Motor neuron (in vitro differentiated cells): ENCODE data around the gene DISP2. TPM values are rescaled to one million over a fixed set of nuclear protein-coding genes. Genes with fewer than 3 reads are reported as not detected.

Experiments
- ATAC-seq, 8 experiments: fragments of 200-7000 bp; cut with Tn5 transposase; replicated peaks in 6 of 8; 2 replicates each; pipeline ENCODE4 v1.8.0; 2021; ENCODE audit warnings: mild to moderate bottlenecking in 8 of 8, moderate library complexity in 8 of 8
- H3K27ac ChIP-seq, 2 donors: fragments of 250-450 bp; sonication (Bioruptor Pico); 2 replicates each; pipeline ENCODE4 v1.9.0; 2021; ENCODE audit warnings: antibody characterized with exemption in 2 of 2, mild to moderate bottlenecking in 2 of 2, moderate library complexity in 1 of 2
- H3K4me1 ChIP-seq, 2 donors: fragments of 250-450 bp; sonication (Bioruptor Pico); replicated peaks in 1 of 2; 2 replicates each; pipeline ENCODE4 v1.6.1; 2021; ENCODE audit warnings: antibody characterized with exemption in 2 of 2, mild to moderate bottlenecking in 2 of 2, moderate library complexity in 1 of 2
- H3K4me3 ChIP-seq, 5 donors: fragments of 250-450 bp; sonication (Bioruptor Pico); 2 replicates each; pipeline ENCODE4 v1.9.0; 2021; ENCODE audit warnings: antibody characterized with exemption in 5 of 5, mild to moderate bottlenecking in 5 of 5, moderate library complexity in 4 of 5
- WGBS, 10 experiments: fragments of 450-650 bp; shearing (Covaris generic); methylation state at CpG; one replicate each; pipeline ENCODE4 v1.0.0; 2022; 5-methylcytosine and 5-hydroxymethylcytosine counted together
- in situ Hi-C, 9 experiments: fragments of 400-800 bp; cut with MboI; loops; one replicate each; pipeline ENCODE4 v1.15.0; 2021; ENCODE audit warnings: low sequenced_read_pairs in 9 of 9, low pct_unique_long_range_greater_than_20kb in 2 of 9; ENCODE audit not compliant: unreplicated experiment in 9 of 9
- total RNA-seq, 8 experiments: library from RNA; unstranded; fragments of 300-600 nt; gene quantifications; 2 replicates each; pipeline versions ENCODE4 v1.2.3 to v1.2.4, GENCODE V29; 2022

DISP2 gene
- total RNA-seq, 8 experiments from 2014 or later, result 0.17 to 9.1 (median 5.3) TPM

DNA sequence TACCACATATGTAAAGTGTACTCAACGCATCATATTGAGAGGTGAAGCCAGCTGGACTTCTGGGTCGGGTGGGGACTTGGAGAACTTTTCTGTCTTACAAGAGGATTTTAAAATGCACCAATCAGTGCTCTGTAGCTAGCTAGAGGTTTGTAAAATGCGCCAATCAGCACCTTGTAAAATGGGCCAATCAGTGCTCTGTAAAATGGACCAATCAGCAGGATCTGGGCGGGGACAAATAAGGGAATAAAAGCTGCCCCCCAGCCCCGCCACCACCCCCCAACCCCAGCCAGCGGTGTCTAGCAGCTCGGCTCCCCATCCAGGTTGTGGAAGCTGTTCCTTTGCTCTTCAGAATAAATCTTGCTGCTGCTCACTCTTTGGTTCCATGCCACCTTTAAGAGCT, 41.4 kb downstream of the DISP2 start:
- in situ Hi-C loops, result no loop called here
- H3K4me1 ChIP-seq, result no peaks in the 10 kb centered on the region
- H3K27ac ChIP-seq, result no peak overlapping the region
- no peak for ATAC-seq
- WGBS, 10 experiments, result 40 to 93% (median 80%) methylated on average over 1 to 3 of the region's 7 CpGs; no CpG with 5 or more reads in 1 of the 10 experiments
- no peak overlapping the region for H3K4me3 ChIP-seq

DNA sequence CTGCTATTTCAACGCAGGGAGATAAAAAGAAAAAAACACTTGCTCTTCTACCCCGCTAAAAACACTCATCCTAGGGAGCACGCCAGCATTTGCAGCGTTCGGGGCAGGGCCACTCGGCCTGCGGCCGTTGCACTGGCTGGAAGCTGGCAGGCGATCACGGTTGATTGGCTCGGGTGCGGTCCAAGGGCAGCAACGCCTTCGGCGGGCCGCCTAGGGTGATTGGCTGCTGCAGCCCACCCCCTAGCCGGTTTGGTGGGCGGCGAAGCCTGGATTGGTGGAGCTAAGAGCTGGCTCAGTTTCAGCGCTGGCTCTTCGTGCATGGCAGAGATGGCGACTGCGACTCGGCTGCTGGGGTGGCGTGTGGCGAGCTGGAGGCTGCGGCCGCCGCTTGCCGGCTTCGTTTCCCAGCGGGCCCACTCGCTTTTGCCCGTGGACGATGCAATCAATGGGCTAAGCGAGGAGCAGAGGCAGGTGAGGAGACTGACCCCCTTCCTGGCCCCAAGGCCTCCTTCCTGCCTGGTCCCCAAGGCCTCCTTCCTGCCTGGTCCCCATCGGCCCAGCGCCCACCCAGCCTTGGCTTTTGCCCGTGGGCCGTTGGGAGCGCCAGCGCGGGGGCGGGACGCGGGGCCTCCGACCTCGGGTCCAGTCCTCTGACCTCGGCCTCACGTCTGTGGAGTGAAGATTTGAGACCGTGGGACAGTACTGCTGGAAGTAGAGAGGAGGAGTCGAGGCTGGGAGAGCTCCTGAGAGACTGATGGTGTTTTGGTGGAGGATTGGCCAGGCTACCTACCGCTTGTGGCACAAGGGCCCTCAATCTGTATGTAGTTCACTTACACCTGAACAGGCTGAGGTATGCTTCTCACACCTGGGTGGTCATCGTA, 47.7 kb downstream of the DISP2 start, which contains the start of gene IVD:
TSS of gene IVD (plus strand) at position 295 of the 881 bp plus-strand sequence. CDS start at position 328, 33 bp downstream.
- Histone ChIP-seq H3K27ac (peak within 1 kb of the TSS; percentile 61 to 77), H3K4me1 (peaks cover 13 to 17% of the 10 kb centered on the region in 2 donors), H3K4me3 (peak within 1 kb of the TSS; percentile 58 to 81 (median 60))
- WGBS, 10 experiments, result 0 to 13% (median 0%) methylated on average over 2 to 10 of the region's 54 CpGs; no CpG with 5 or more reads in 2 of the 10 experiments
- peak; percentile 98 to 99 (median 99) for ATAC-seq
- in situ Hi-C loops, result no loop called here

DNA sequence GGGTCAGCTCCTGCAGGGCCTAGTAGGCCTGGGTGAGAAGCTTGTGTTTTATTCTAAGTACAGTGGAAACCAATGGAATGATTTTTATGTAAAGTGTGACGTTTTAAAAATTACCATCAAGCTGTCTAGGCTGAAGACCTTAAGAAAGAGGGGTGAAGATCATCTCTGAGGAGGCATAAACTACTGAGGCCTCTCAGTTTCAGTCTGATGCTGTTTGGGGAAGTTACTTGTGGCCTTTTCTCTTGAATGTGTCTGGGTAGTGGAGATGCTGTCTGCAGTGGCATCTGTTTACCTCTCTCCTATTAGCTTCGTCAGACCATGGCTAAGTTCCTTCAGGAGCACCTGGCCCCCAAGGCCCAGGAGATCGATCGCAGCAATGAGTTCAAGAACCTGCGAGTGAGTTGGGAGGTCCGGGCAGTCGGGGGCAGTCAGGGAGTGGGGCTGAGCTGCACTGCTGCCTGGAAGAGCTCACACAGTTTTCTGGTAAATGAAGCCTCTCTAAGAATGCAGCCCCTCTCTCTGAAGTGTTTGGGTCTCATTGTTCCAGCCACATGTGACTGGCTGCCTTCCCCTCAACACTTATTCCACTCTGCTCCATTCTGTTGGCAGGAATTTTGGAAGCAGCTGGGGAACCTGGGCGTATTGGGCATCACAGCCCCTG, 49.4 kb downstream of the DISP2 start:
- no peak overlapping the region for H3K27ac ChIP-seq
- whole genome bisulfite sequencing, 10 experiments, result 28 to 100% (median 83%) methylated on average over 1 to 7 of the region's 8 CpGs
- ATAC-seq, result no peak
- in situ Hi-C loops, result no loop called here
- H3K4me3 ChIP-seq, result no peak overlapping the region
- H3K4me1 ChIP-seq, result peaks cover 13 to 17% of the 10 kb centered on the region in 2 donors

DNA sequence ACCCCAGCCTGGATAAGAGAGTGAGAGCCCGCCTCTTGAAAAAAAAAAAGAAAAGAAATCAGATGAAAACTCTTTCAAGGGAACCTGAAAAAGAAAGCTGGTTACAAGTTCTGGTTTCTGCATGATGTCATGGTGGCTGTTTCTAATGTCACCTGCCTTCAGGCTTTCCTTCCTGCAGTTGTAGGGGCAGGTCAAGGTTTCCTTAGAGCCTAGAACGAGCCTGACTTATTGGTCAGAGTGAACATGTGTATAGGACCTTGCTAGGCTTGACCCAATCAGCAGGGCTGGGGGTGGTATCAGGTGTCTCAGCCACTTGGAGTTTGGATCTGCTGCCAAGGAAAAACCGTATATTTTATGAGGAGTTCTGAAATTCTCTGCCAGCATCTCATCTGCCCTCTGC, 51.3 kb downstream of the DISP2 start:
- Histone ChIP-seq H3K4me1 (peaks cover 13 to 17% of the 10 kb centered on the region in 2 donors), H3K27ac (no peak overlapping the region), H3K4me3 (no peak overlapping the region)
- no peak for ATAC-seq
- 80 to 100% (median 100%) methylated on average over 1 to 2 of the region's 3 CpGs; no CpG with 5 or more reads in 3 of the 10 experiments for WGBS, 10 experiments
- in situ Hi-C loops, result no loop called here

DNA sequence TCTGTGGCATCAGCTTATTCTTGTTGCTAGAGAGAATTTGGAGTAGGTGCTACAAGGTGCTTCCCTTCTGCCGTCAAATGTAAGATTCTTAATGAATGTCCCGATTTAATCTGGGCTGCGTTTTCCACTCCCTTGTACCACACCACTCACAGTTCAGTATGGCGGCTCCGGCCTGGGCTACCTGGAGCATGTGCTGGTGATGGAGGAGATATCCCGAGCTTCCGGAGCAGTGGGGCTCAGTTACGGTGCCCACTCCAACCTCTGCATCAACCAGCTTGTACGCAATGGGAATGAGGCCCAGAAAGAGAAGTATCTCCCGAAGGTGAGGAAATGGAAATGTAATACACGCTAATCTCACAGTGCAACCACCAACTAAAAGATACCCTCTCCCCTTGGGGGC, 52.5 kb downstream of the DISP2 start:
- Histone ChIP-seq H3K27ac (no peak overlapping the region), H3K4me1 (peaks cover 9 to 12% of the 10 kb centered on the region in 2 donors), H3K4me3 (no peak overlapping the region)
- WGBS, 10 experiments, result 83 to 100% (median 93%) methylated on average over 2 to 8 of the region's 11 CpGs; no CpG with 5 or more reads in 2 of the 10 experiments
- in situ Hi-C loops, result no loop called here
- no peak for ATAC-seq

DNA sequence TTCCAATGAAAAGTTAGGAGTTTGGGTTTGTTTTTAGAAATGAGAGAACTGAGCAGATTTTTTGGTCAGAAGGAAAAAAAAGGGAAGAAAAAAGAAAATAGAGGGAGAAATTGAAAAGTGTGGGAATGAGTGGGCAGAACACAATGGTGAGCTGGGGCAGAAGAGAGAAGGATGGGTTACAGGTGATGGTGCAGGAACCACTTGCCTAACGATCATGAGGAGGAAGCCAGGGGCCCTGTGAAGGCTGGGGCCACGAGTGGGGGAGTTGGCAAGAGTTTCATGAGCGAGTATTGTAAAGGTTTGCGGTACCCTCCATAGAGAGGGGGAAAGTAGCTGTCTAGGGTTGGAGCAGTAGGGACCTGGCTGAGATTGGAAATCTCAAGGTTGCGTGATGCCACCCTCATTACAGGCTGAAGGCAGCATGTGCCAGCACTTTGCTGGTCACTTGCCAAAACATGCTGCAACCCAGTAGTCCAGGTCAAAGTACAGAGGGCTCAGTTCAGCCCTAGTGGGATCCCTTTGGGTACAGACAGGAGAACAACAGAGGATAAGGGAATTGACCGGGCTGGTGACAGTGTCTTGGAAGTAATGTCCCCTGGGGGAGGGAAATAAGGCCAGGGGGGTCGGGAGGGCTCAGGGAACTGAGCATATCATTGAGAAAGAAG, 54.2 kb downstream of the DISP2 start:
- in situ Hi-C loops, result no loop called here
- H3K4me1 ChIP-seq, result peaks cover 0 to under 1% of the 10 kb centered on the region in 2 donors
- no peak overlapping the region for H3K27ac ChIP-seq
- H3K4me3 ChIP-seq, result no peak overlapping the region
- WGBS, 10 experiments, result 67 to 91% (median 81%) methylated on average over 1 to 6 of the region's 7 CpGs; no CpG with 5 or more reads in 1 of the 10 experiments
- ATAC-seq, result no peak

DNA sequence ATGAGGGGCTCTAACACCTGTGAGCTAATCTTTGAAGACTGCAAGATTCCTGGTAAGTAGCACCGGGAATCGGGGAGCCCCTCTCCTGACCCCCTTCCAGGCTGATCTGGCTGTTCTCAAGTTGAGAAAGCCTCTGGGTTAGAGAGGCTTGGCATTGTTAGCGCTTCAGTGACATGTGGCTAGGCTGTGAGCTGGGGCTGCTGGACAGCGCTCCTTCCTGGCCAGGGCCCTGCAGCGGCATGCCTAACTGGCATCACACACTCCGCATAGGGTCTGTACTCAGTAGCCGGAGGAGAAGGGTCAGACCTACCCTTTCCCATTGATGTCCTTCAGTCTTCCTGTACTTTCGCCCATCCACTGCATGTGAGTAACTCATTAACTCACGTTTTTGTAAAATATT, 55.0 kb downstream of the DISP2 start:
- 40 to 100% (median 78%) methylated on average over 1 to 8 of the region's 9 CpGs; no CpG with 5 or more reads in 2 of the 10 experiments for WGBS, 10 experiments
- in situ Hi-C loops, result no loop called here
- ATAC-seq, result no peak

DNA sequence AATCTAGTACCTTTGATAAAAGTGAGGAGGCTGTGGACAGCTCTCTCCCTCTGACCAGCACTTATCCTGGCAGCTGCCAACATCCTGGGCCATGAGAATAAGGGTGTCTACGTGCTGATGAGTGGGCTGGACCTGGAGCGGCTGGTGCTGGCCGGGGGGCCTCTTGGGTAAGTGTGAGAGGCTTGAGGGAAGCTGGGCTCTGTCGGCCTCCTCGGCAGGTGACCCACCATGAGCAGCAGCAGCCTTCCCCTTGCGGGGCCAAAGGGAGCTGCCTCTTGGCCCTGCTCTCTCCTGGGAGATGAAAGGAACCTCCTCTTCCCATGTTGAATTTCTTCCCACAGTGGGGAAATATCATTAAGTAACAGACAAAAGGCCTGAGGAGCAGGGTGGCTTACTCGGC, 56.8 kb downstream of the DISP2 start:
- ATAC-seq, result no peak
- 87 to 100% (median 100%) methylated on average over 1 to 5 of the region's 7 CpGs; no CpG with 5 or more reads in 4 of the 10 experiments for WGBS, 10 experiments
- Histone ChIP-seq H3K27ac (no peak overlapping the region), H3K4me3 (no peak overlapping the region), H3K4me1 (no peaks in the 10 kb centered on the region)
- in situ Hi-C loops, result no loop called here

More for the DNA sequence above, 55.0 kb downstream of the DISP2 start:
- H3K4me1 ChIP-seq, result no peaks in the 10 kb centered on the region
- H3K27ac ChIP-seq, result no peak overlapping the region
- no peak overlapping the region for H3K4me3 ChIP-seq

DNA sequence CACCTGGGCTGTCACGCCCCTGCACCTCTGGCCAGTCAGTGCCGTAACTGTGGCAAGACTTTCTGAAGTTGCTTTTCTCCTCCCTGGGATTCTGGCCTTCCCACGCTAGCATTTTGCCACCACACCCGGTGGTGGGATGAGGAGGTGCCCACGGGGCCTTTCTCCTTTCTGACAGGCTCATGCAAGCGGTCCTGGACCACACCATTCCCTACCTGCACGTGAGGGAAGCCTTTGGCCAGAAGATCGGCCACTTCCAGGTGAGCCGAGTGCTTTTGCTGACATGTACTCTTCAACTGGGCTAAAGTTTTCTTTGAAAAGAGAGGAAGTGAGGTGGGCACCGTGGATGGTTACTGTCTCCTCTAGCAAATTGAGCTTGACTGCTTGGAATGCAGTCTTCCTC, 57.2 kb downstream of the DISP2 start:
- no peak overlapping the region for H3K27ac ChIP-seq
- H3K4me3 ChIP-seq, result no peak overlapping the region
- WGBS, 10 experiments, result 77 to 100% (median 98%) methylated on average over 1 to 9 of the region's 10 CpGs; no CpG with 5 or more reads in 2 of the 10 experiments
- no peaks in the 10 kb centered on the region for H3K4me1 ChIP-seq
- in situ Hi-C loops, result no loop called here
- no peak for ATAC-seq

DNA sequence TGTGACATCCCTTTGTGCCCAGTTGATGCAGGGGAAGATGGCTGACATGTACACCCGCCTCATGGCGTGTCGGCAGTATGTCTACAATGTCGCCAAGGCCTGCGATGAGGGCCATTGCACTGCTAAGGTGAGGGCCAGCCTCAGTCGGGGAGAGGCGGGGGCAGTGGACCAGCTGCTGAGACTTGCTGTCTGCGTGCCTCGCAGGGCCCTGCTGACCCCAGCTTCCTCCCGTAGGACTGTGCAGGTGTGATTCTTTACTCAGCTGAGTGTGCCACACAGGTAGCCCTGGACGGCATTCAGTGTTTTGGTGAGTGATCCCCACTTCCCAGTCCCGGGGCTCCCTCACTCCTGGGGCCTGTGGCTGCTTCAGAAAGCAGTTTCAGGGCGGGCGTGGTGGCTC, 58.0 kb downstream of the DISP2 start:
- ATAC-seq, result no peak
- H3K4me3 ChIP-seq, result no peak overlapping the region
- WGBS, 10 experiments, result 60 to 92% (median 89%) methylated on average over 1 to 7 of the region's 14 CpGs; no CpG with 5 or more reads in 7 of the 10 experiments
- H3K27ac ChIP-seq, result no peak overlapping the region
- H3K4me1 ChIP-seq, result no peaks in the 10 kb centered on the region
- in situ Hi-C loops, result no loop called here

DNA sequence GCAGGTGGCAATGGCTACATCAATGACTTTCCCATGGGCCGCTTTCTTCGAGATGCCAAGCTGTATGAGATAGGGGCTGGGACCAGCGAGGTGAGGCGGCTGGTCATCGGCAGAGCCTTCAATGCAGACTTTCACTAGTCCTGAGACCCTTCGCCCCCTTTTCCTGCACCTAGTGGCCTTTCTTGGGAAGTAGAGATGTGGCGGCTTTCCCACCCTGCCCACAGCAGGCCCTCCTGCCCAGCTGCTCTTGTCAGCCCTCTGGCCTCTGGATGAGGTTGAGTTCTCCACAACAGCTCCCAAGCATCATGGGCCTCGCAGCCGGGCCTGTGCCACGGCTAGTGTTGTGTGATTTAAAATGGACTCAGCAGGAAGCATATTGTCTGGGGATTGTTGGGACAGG, 60.1 kb downstream of the DISP2 start:
- 79 to 100% (median 93%) methylated on average over 1 to 5 of the region's 10 CpGs; no CpG with 5 or more reads in 2 of the 10 experiments for WGBS, 10 experiments
- H3K4me3 ChIP-seq, result no peak overlapping the region
- no peak for ATAC-seq
- in situ Hi-C loops, result no loop called here
- peaks cover 0 to 2% of the 10 kb centered on the region in 2 donors for H3K4me1 ChIP-seq
- no peak overlapping the region for H3K27ac ChIP-seq

DNA sequence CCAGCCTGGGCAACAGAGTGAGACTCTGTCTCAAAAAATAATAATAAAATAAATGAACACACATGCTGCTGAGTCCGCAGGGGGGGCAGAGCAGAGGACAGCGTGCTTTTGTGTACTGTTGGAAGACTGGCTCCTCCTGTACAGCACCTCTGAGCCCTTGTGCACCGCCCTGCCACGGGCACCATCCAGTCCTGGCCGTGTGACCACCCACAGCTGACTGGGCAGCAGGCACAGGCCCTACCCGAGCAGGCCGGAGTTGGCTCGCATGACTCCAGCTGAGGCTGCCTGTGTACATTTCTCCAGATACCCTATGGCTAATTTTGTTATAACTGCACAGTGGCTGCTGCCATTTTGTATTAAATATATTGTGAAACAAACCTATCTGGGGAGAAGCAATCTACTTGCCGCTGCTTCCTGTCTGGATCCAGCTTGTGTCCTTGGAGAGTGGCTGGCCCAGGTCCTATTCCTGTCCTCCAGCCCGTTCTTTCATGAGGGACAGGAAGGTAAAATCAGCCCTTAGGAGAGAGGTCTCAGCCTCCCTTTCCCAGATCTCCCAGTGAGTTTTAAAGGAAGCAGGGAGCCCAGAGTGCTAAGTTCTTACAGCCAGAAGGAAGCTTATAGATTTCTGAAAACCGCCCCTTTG, 62.2 kb downstream of the DISP2 start:
- 60 to 100% (median 89%) methylated on average over 1 to 8 of the region's 11 CpGs; no CpG with 5 or more reads in 1 of the 10 experiments for WGBS, 10 experiments
- Histone ChIP-seq H3K4me3 (no peak overlapping the region), H3K4me1 (peaks cover 0 to 2% of the 10 kb centered on the region in 2 donors), H3K27ac (no peak overlapping the region)
- in situ Hi-C loops, result no loop called here
- peak in 1 of 8 experiments; percentile 22 for ATAC-seq
